Left cardiac atrium (tissue), 4 donors: ENCODE measurements around the gene MAML2. TPM values are rescaled to one million over a fixed set of nuclear protein-coding genes. Genes with fewer than 3 reads are reported as not detected.
A peak's percentile ranks its signal among the peaks of the same experiment; 100 is the strongest.
"Not testable (repeated sequence)": the region's sequence is repeated elsewhere in the genome, so short reads cannot be mapped to it uniquely, and the experiment has no call there.

Source experiments
- ATAC-seq, 2 donors: fragments of 200-7000 bp; cut with Tn5 transposase; one replicate each; pipeline ENCODE4 v1.9.1; 2020; ENCODE audit warnings: mild to moderate bottlenecking in 2 of 2, moderate library complexity in 2 of 2
- DNase-seq: peaks from one replicate; pipeline ENCODE4 v3.0.0-alpha.2; 2020
- intact Hi-C, 2 donors: fragments of 100-400 bp; cut with DNase I; formaldehyde crosslinking; loops; one replicate each; pipeline versions ENCODE4 v1.14.1 to v1.15.1; 2022 to 2023
- total RNA-seq, 2 donors: library from RNA; stranded (reverse); fragmentation: NEBNext Ultra II Directional; extraction: Animal tissue kit (Norgen Biotek cat#: 25700); gene quantifications; one replicate each; pipeline ENCODE4 v1.2.1, GENCODE V29; 2021
- donor health status: DM: no; HTN: yes; CAD: no.
- donor health status: DM: no; HTN: yes; CAD: no; lungs with severe emphysema.
- donor health status: DM: yes; HTN: yes; CAD: no.
- donor health status: Dilated cardiomyopathy.

Gene MAML2
- total RNA-seq, 2 donors from 2014 or later = 6.8 to 9.3 TPM

- intact Hi-C loops = no loop called here
- DNase-seq = no peak
- ATAC-seq = no peak
Measured at GRCh38 chr11:96185220-96185768, 157.7 kb downstream of the MAML2 start.

GRCh38 chr11:96180937-96181336, 162.1 kb downstream of the MAML2 start:
- DNase-seq, intact Hi-C loops, ATAC-seq: not testable (repeated sequence)

GRCh38 chr11:96180341-96180740, 162.7 kb downstream of the MAML2 start:
- intact Hi-C loops = no loop called here
- no peak for ATAC-seq
- no peak for DNase-seq

- no peak for DNase-seq
- no peak for ATAC-seq
- intact Hi-C loops = no loop called here
Measured at GRCh38 chr11:96179905-96180304, 163.1 kb downstream of the MAML2 start.

- intact Hi-C loops = no loop called here
- DNase-seq = no peak
- no peak for ATAC-seq
Measured at GRCh38 chr11:96178887-96179279, 164.1 kb downstream of the MAML2 start.

- DNase-seq (no peak), ATAC-seq (no peak)
- intact Hi-C loops = no loop called here
Measured at GRCh38 chr11:96178049-96178886, 164.7 kb downstream of the MAML2 start.

- ATAC-seq = no peak
- DNase-seq = no peak
- intact Hi-C loops = no loop called here
Measured at GRCh38 chr11:96177146-96177545, 165.8 kb downstream of the MAML2 start.

GRCh38 chr11:96173906-96174305, 169.1 kb downstream of the MAML2 start:
- DNase-seq (no peak), ATAC-seq (no peak)
- intact Hi-C loops = no loop called here

GRCh38 chr11:96173422-96173821, 169.6 kb downstream of the MAML2 start:
- ATAC-seq (no peak), DNase-seq (no peak)
- intact Hi-C loops = no loop called here

- ATAC-seq = no peak
Measured at GRCh38 chr11:96172604-96173003, 170.4 kb downstream of the MAML2 start.

GRCh38 chr11:96169250-96169649, 173.7 kb downstream of the MAML2 start:
- DNase-seq = no peak
- intact Hi-C loops = loop anchor here in 1 of 2 donors (10.0 kb wide), 1 partner anchor 46 kb away; no protein-coding TSS in a partner anchor
- ATAC-seq = peak in 1 of 2 donors; percentile 5

More at GRCh38 chr11:96172604-96173003, 170.4 kb downstream of the MAML2 start:
- DNase-seq = no peak
- intact Hi-C loops = no loop called here

- intact Hi-C loops = loop anchor here in 1 of 2 donors (10.0 kb wide), 1 partner anchor 46 kb away; no protein-coding TSS in a partner anchor
- DNase-seq (peak; percentile 28), ATAC-seq (peak; percentile 91)
Measured at GRCh38 chr11:96168623-96169022, 174.4 kb downstream of the MAML2 start.

- DNase-seq = no peak
- intact Hi-C loops = loop anchor here in 1 of 2 donors (10.0 kb wide), 1 partner anchor 47 kb away; no protein-coding TSS in a partner anchor
- ATAC-seq = no peak
Measured at GRCh38 chr11:96167787-96168186, 175.2 kb downstream of the MAML2 start.

- no peak for ATAC-seq
- DNase-seq = no peak
- intact Hi-C loops = loop anchor here in 1 of 2 donors (10.0 kb wide), 1 partner anchor 48 kb away; no protein-coding TSS in a partner anchor
Measured at GRCh38 chr11:96167203-96167758, 175.7 kb downstream of the MAML2 start.

GRCh38 chr11:96162816-96163499, 180.0 kb downstream of the MAML2 start:
- ATAC-seq (peak; percentile 87 to 90), DNase-seq (peak; percentile 42)
- intact Hi-C loops = loop anchor here in 1 of 2 donors (5.0 to 10.0 kb wide), 2 partner anchors 52 to 179 kb away; partner anchors contain the start of gene MAML2

GRCh38 chr11:96161307-96162089, 181.5 kb downstream of the MAML2 start:
- intact Hi-C loops = loop anchor here in 1 of 2 donors (5.0 to 10.0 kb wide), 2 partner anchors 53 to 181 kb away; partner anchors contain the start of gene MAML2
- no peak for DNase-seq
- no peak for ATAC-seq

GRCh38 chr11:96160732-96161306, 182.2 kb downstream of the MAML2 start:
- no peak for ATAC-seq
- intact Hi-C loops = loop anchor here in 1 of 2 donors (5.0 to 10.0 kb wide), 2 partner anchors 54 to 181 kb away; partner anchors contain the start of gene MAML2
- DNase-seq = no peak

- intact Hi-C loops = loop anchor here in 1 of 2 donors (5.0 to 10.0 kb wide), 2 partner anchors 55 to 182 kb away; partner anchors contain the start of gene MAML2
- no peak for DNase-seq
- no peak for ATAC-seq
Measured at GRCh38 chr11:96159968-96160367, 183.0 kb downstream of the MAML2 start.
